ENCODE data around the gene PGA3. TPM values are rescaled to one million over a fixed set of nuclear protein-coding genes. Genes with fewer than 3 reads are reported as not detected.
"Not testable (repeated sequence)": the region's sequence is repeated elsewhere in the genome, so short reads cannot be mapped to it uniquely, and the experiment has no call there.

PGA3 gene
- total RNA-seq, 2 donors from 2014 or later = 0.33 to 0.55 TPM

GRCh38 chr11:61195719-61196118, 7.6 kb upstream of the PGA3 start:
- TF ChIP-seq, protein P1, sequence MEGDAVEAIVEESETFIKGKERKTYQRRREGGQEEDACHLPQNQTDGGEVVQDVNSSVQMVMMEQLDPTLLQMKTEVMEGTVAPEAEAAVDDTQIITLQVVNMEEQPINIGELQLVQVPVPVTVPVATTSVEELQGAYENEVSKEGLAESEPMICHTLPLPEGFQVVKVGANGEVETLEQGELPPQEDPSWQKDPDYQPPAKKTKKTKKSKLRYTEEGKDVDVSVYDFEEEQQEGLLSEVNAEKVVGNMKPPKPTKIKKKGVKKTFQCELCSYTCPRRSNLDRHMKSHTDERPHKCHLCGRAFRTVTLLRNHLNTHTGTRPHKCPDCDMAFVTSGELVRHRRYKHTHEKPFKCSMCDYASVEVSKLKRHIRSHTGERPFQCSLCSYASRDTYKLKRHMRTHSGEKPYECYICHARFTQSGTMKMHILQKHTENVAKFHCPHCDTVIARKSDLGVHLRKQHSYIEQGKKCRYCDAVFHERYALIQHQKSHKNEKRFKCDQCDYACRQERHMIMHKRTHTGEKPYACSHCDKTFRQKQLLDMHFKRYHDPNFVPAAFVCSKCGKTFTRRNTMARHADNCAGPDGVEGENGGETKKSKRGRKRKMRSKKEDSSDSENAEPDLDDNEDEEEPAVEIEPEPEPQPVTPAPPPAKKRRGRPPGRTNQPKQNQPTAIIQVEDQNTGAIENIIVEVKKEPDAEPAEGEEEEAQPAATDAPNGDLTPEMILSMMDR (IDR thresholded peaks at IDR 0.05) = no peak
- H3K36me3 ChIP-seq = no peaks in the 10 kb centered on the region
- no peaks in the 10 kb centered on the region for H3K4me1 ChIP-seq
- H3K27ac ChIP-seq = no peak overlapping the region
- DNase-seq (ENCODE audit: low spot score) = no peak
- H3K4me3 ChIP-seq = no peak overlapping the region
- H3K9me3 ChIP-seq = no peaks in the 10 kb centered on the region
- no peaks in the 10 kb centered on the region for H3K27me3 ChIP-seq

- TF ChIP-seq, protein P1 (IDR thresholded peaks at IDR 0.05) = no peak
- Histone ChIP-seq H3K27me3 (no peaks in the 10 kb centered on the region), H3K9me3 (no peaks in the 10 kb centered on the region), H3K36me3 (no peaks in the 10 kb centered on the region), H3K4me1 (no peaks in the 10 kb centered on the region), H3K27ac (no peak overlapping the region), H3K4me3 (no peak overlapping the region)
- DNase-seq (ENCODE audit: low spot score) = no peak
These were observed 5.0 kb upstream of the PGA3 start for GRCh38 chr11:61198361-61198760.

DNA sequence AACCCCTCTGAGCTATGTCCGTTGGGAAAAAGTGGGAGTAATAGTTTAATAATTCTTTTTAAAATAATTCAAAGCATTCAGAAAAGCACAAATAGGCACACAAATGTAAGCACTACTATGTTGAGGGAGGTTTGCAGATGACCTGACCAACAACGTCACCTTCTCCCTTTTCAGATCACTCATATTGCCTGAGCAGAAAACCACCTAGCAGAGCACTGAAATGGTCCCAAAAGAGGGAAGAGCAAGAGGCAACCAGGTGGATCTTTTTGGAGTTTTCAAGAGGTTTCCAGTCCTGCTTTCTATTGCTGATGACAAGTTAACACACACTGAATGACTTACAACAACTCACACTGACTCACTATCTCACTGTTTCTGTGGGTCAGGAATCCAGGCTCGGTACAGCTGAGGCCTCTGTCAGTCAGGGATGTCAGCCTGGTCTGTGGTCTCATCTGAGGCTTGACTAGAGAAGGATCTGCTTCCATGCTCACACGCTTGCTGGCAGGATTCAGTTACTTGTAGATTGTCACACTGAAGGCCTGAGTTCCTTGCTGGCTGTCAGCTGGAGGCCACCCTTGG, 4.3 kb upstream of the PGA3 start:
- no peak for DNase-seq (ENCODE audit: low spot score)
- no peaks in the 10 kb centered on the region for H3K27me3 ChIP-seq
- no peak overlapping the region for H3K27ac ChIP-seq
- no peaks in the 10 kb centered on the region for H3K36me3 ChIP-seq
- H3K4me1 ChIP-seq = no peaks in the 10 kb centered on the region
- no peaks in the 10 kb centered on the region for H3K9me3 ChIP-seq
- H3K4me3 ChIP-seq = no peak overlapping the region
- TF ChIP-seq, protein P1 (IDR thresholded peaks at IDR 0.05) = no peak

DNA sequence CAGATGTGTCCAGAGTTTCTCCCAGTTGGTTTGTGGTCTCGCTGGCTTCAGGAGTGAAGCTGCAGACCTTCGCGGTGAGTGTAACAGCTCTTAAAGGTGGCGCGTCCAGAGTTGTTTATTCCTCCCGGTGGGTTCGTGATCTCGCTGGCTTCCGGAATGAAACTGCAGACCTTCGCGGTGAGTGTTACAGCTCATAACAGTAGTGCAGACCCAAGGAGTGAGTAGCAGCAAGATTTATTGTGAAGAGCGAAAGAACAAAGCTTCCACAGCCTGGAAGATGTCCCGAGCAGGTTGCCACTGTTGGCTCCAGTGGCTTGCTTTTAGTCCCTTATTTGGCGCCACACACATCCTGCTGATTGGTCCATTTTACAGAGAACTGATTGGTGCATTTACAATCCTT, 1.8 kb upstream of the PGA3 start:
- TF ChIP-seq, protein P1 (IDR thresholded peaks at IDR 0.05) = no peak
- DNase-seq (ENCODE audit: low spot score) = no peak

DNA sequence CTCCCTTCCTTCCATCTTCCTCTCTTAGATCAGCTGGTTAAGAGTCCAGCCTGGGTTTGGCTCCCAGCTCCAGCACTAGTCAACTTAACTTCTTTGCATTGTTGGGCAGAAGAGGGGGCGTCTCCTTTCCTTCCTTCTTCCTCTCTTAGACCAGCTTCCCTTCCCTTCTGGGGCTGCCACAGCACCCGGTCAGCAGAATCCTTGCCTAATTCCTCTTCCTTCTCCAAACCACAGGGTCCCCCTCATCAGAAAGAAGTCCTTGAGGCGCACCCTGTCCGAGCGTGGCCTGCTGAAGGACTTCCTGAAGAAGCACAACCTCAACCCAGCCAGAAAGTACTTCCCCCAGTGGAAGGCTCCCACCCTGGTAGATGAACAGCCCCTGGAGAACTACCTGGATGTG, 558 bp downstream of the PGA3 start:
- H3K4me1 ChIP-seq; H3K9me3 ChIP-seq; DNase-seq (ENCODE audit: low spot score); H3K27me3 ChIP-seq; H3K4me3 ChIP-seq; H3K36me3 ChIP-seq; H3K27ac ChIP-seq: not testable (repeated sequence)

More for the DNA sequence above, 1.8 kb upstream of the PGA3 start:
- Histone ChIP-seq H3K27ac (no peak overlapping the region), H3K27me3 (no peaks in the 10 kb centered on the region), H3K4me1 (no peaks in the 10 kb centered on the region), H3K36me3 (no peaks in the 10 kb centered on the region), H3K4me3 (no peak overlapping the region), H3K9me3 (no peaks in the 10 kb centered on the region)

DNA sequence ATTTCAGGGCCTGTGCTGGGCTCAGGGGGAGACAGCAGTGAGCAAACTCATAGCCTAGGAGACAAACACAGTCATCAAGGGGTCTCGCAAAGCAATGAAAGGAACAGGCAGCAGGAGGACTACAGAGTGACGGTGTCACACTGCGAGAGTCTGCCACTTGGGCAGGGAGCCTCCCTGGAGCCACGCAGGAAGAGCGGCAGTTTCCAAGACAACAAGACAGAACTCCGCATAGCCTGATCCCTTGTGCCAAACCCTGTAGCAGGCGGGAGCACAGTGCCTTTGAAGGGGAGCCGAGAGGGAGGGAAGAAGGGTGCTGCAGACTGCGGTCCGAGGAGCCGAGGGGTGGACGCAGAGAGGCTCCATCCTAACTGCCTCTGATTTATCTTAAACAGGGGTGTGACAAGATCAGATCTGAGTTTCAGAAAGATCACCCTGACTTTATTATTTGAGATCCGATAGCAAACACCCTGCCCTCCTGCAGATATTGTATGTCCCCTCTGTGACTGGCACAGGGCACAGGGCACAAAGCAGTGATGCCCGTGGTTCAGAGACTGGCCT, 1.3 kb downstream of the PGA3 start:
- not testable (repeated sequence) for H3K27me3 ChIP-seq; H3K4me3 ChIP-seq; H3K4me1 ChIP-seq; H3K36me3 ChIP-seq; DNase-seq (ENCODE audit: low spot score); H3K27ac ChIP-seq; H3K9me3 ChIP-seq

DNA sequence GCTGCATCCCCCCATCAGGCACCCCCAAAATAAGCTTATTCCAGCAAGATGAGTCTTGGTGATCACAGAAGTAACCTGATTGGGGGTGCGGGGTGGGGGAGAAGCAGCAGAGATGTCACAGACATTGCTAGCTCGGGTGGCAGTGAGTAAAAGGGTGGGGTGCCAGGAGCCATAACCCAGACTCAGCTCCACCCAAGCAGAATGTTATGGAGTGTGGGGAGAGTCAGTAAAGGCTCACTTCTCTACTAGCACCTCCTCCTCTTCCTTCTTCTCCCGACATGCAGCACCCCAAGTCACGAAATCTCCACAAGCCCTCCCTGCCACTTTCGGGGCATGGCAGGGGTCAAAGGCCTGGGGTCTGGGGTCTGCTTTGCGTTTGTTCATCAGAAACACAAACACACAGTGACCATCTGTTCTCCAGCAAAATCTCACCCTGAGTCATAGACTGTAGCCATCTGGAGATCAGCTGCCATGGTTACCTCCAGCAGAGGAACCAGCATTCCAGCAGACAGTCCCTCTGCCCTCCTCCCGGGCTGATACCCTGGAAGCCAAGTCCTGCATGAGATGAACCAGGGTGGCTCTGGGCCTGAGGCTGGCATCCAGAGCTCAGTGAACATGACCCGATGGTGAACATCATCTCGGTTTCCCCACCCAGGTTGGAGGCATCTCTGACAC, 4.5 kb downstream of the PGA3 start:
- H3K36me3 ChIP-seq; H3K27ac ChIP-seq; H3K4me1 ChIP-seq; H3K4me3 ChIP-seq; DNase-seq (ENCODE audit: low spot score); H3K9me3 ChIP-seq; H3K27me3 ChIP-seq: not testable (repeated sequence)

- H3K4me3 ChIP-seq; H3K4me1 ChIP-seq; H3K36me3 ChIP-seq; DNase-seq (ENCODE audit: low spot score); H3K27me3 ChIP-seq; H3K27ac ChIP-seq; H3K9me3 ChIP-seq: not testable (repeated sequence)
These were observed 7.3 kb downstream of the PGA3 start for GRCh38 chr11:61210629-61211028.

GRCh38 chr11:61211327-61211952, 8.1 kb downstream of the PGA3 start:
- H3K27me3 ChIP-seq; H3K4me3 ChIP-seq; H3K4me1 ChIP-seq; H3K36me3 ChIP-seq; H3K27ac ChIP-seq; H3K9me3 ChIP-seq; DNase-seq (ENCODE audit: low spot score): not testable (repeated sequence)

- not testable (repeated sequence) for H3K27me3 ChIP-seq; H3K4me3 ChIP-seq; H3K9me3 ChIP-seq; H3K27ac ChIP-seq; H3K36me3 ChIP-seq; H3K4me1 ChIP-seq; DNase-seq (ENCODE audit: low spot score)
These were observed 8.9 kb downstream of the PGA3 start for GRCh38 chr11:61212202-61212601.
